Activated CD4-positive, alpha-beta memory T cell treated with anti-CD3 and anti-CD28 coated beads for 36 hours (primary cell): ENCODE results near the gene KIN. TPM values are rescaled to one million over a fixed set of nuclear protein-coding genes. Genes with fewer than 3 reads are reported as not detected.

ENCODE experiments used
- CTCF ChIA-PET: fragments of 350-600 bp; sonication (Branson Sonifier 250); formaldehyde crosslinking; loops from one replicate; lab custom pipeline; 2021; ENCODE audit warnings: antibody characterized with exemption, inconsistent platforms; lab: Charles Lee
- POLR2A ChIA-PET: fragments of 350-600 bp; sonication (Branson Sonifier 250); formaldehyde crosslinking; loops from one replicate; lab custom pipeline; 2021; ENCODE audit warnings: antibody characterized with exemption; lab: Charles Lee
- DNase-seq: peaks from one replicate; pipeline ENCODE4 v3.0.0-alpha.2; 2020
- H3K27ac Mint-ChIP-seq: one replicate; pipeline ENCODE4 v1.8.0; 2021; ENCODE audit warnings: mixed read lengths
- H3K27me3 Mint-ChIP-seq: one replicate; pipeline ENCODE4 v1.8.0; 2021; ENCODE audit warnings: mixed read lengths
- H3K36me3 Mint-ChIP-seq: one replicate; pipeline ENCODE4 v1.8.0; 2021; ENCODE audit warnings: mixed read lengths
- H3K4me1 Mint-ChIP-seq: one replicate; pipeline ENCODE4 v1.8.0; 2021; ENCODE audit warnings: low read depth, mixed read lengths
- H3K4me3 Mint-ChIP-seq: one replicate; pipeline ENCODE4 v1.8.0; 2021; ENCODE audit warnings: mild to moderate bottlenecking, mixed read lengths
- H3K9me3 Mint-ChIP-seq: one replicate; pipeline ENCODE4 v1.8.0; 2021; ENCODE audit warnings: mixed read lengths
- intact Hi-C: fragments of 100-400 bp; cut with micrococcal nuclease; formaldehyde crosslinking; loops from one replicate; pipeline ENCODE4 v1.15.1; 2023
- total RNA-seq, 2 experiments: library from RNA; stranded (reverse); gene quantifications; one replicate each; pipeline ENCODE4 v1.2.3, GENCODE V29; 2021

The KIN gene, protein sequence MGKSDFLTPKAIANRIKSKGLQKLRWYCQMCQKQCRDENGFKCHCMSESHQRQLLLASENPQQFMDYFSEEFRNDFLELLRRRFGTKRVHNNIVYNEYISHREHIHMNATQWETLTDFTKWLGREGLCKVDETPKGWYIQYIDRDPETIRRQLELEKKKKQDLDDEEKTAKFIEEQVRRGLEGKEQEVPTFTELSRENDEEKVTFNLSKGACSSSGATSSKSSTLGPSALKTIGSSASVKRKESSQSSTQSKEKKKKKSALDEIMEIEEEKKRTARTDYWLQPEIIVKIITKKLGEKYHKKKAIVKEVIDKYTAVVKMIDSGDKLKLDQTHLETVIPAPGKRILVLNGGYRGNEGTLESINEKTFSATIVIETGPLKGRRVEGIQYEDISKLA
- 10 to 100 TPM; 10.9 to 11.5 TPM for total RNA-seq

DNA sequence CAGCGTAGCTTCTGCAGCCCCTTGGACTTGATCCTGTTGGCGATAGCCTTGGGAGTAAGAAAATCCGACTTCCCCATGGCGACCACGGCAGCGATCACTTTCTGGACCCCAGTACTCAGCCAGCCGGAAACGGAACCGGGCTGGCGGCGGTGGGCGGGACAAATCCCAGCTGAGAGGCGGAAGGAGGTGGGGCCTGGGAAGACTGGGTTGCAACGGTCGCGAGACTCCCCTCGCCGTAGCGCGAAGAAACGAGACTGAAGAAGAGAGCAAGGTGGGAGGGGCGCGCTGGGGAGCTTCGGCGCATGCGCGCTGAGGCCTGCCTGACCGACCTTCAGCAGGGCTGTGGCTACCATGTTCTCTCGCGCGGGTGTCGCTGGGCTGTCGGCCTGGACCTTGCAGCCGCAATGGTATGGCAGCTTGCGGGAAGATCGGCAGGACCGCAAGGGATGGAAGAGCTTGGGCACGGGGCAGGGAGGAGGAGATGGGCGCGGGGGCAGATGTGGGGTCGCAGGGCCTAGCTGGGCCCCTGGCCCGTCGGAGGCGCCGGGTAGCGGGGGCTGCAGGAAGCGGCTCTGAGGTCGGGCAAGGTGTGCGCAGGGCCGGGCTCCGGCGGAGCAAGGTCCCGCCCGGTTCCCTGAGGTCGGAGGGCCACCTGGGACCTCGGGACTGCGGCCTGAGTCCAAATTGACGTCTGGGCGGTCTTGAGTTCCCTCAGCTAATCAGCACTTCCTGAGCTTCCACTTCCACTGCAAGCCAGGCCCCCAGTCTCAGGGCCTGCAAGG, at the start of gene KIN, which contains the start of gene ATP5F1C:
Gene KIN (minus strand): TSS at position 137 of the 782 bp plus-strand sequence. CDS start 60 bp downstream, at position 77.
Gene ATP5F1C (plus strand): TSS at position 321 of the 782 bp plus-strand sequence. CDS start 31 bp downstream, at position 352.
- ChIA-PET CTCF (interaction anchor here (0.6 to 1.2 kb wide), 5 partner anchors 9 to 263 kb away, joined by 3 to 4 read pairs (median 3); partner anchors contain the start of gene TAF3), POLR2A (interaction anchor here (0.5 to 1.7 kb wide), 5 partner anchors 28 to 350 kb away, joined by 3 to 29 read pairs (median 4); partner anchors contain the start of gene TAF3)
- no peaks in the 10 kb centered on the region for H3K27me3 Mint-ChIP-seq
- intact Hi-C loops = loop anchor here (1.0 kb wide), 1 partner anchor 30 kb away; the partner anchor contains the start of gene TAF3
- no peak within 1 kb of the TSS for H3K4me3 Mint-ChIP-seq
- peaks cover 24% of the 10 kb centered on the region for H3K36me3 Mint-ChIP-seq
- DNase-seq = peak; percentile 99
- no peaks in the 10 kb centered on the region for H3K9me3 Mint-ChIP-seq
- H3K4me1 Mint-ChIP-seq = peaks cover 49% of the 10 kb centered on the region
- H3K27ac Mint-ChIP-seq = no peak within 1 kb of the TSS

DNA sequence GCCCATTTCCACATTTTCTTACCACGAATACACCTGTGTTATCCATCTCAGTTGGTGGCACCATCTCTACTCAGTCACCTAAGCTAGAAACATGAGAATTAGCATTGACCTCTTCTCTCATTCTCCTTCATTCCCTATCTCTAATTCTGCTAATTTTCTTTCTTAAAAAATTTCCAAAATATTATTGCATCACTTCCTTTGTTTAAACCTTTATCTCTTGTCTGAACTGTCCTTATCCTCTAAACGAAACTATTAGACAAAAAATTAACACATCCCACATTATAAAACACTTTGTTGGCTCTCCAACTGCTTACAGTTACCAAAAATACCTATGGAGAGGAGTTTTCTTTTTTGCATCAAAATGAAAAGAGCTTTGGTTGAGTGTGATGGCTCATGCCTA, 48.8 kb upstream of the KIN start:
- H3K4me3 Mint-ChIP-seq = no peak overlapping the region
- CTCF ChIA-PET = no interaction called here
- H3K27ac Mint-ChIP-seq = no peak overlapping the region
- H3K36me3 Mint-ChIP-seq = peaks cover 11% of the 10 kb centered on the region
- H3K27me3 Mint-ChIP-seq = no peaks in the 10 kb centered on the region
- H3K9me3 Mint-ChIP-seq = no peaks in the 10 kb centered on the region
- POLR2A ChIA-PET = no interaction called here
- DNase-seq = no peak
- peaks cover 36% of the 10 kb centered on the region for H3K4me1 Mint-ChIP-seq
- intact Hi-C loops = no loop called here

DNA sequence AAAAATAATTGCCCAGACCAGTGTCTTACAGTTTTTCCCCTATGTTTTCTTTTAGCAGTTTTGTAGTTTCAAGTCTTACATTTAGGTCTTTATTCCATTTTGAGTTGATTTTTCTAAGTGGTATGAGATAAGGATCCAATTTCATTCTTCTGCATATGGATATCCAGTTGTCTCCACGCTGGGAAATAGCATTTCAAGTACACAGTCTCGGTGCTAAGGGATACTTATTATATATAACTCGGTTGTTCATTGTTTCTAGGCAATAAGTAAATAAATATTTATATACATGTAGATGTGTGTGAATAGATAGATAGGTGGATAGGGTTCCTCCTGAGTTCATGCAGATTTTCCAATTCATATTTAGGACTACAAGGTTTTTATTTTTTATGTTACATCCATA, 46.5 kb upstream of the KIN start:
- Mint-ChIP-seq H3K9me3 (no peaks in the 10 kb centered on the region), H3K27me3 (no peaks in the 10 kb centered on the region), H3K4me3 (no peak overlapping the region), H3K27ac (no peak overlapping the region), H3K4me1 (peaks cover 47% of the 10 kb centered on the region), H3K36me3 (peaks cover 12% of the 10 kb centered on the region)
- no peak for DNase-seq
- POLR2A ChIA-PET = no interaction called here
- CTCF ChIA-PET = no interaction called here
- intact Hi-C loops = no loop called here

DNA sequence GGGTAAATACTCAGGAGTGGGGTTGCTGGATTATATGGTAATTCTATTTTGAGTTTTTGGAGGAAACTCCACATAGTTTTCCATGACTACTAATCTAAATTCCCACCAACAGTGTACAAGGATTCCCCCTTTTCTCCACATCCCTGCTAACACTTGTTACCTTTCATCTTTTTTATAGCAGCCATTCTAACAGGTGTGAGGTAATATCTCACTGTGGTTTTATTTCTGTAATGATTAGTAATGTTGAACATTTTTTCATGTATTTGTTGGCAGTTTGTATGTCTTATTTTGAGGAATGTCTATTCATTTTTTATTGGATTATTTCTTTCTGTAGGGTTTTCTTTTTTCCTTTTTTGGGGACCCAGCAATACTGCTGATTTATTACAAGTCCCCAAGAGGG, 45.4 kb upstream of the KIN start:
- ChIA-PET CTCF (no interaction called here), POLR2A (no interaction called here)
- Mint-ChIP-seq H3K9me3 (no peaks in the 10 kb centered on the region), H3K4me1 (peaks cover 49% of the 10 kb centered on the region), H3K27ac (no peak overlapping the region), H3K27me3 (no peaks in the 10 kb centered on the region), H3K36me3 (peaks cover 12% of the 10 kb centered on the region), H3K4me3 (no peak overlapping the region)
- DNase-seq = no peak
- intact Hi-C loops = no loop called here

DNA sequence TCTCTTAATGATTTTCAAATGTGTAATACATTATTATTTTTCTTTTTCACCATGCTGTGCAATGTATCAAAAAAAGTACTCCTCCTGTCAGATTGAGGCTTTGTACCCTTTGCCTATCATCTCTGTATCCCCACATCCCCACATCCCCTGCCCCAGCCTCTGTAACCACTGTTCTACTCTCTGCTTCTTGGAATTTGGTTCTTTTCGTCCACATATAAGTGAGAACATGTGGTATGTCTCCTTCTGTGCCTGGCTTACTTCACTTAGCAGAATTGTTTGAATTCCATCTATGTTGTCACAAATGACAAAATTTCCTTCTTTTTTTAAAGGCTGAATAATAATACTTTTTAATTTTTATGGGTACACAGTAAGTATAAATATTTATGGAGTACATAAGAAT, 44.3 kb upstream of the KIN start:
- DNase-seq = no peak
- intact Hi-C loops = no loop called here
- Mint-ChIP-seq H3K9me3 (no peaks in the 10 kb centered on the region), H3K4me3 (no peak overlapping the region), H3K27me3 (no peaks in the 10 kb centered on the region), H3K27ac (no peak overlapping the region), H3K36me3 (peaks cover 12% of the 10 kb centered on the region), H3K4me1 (peaks cover 53% of the 10 kb centered on the region)
- CTCF ChIA-PET = no interaction called here
- POLR2A ChIA-PET = no interaction called here

DNA sequence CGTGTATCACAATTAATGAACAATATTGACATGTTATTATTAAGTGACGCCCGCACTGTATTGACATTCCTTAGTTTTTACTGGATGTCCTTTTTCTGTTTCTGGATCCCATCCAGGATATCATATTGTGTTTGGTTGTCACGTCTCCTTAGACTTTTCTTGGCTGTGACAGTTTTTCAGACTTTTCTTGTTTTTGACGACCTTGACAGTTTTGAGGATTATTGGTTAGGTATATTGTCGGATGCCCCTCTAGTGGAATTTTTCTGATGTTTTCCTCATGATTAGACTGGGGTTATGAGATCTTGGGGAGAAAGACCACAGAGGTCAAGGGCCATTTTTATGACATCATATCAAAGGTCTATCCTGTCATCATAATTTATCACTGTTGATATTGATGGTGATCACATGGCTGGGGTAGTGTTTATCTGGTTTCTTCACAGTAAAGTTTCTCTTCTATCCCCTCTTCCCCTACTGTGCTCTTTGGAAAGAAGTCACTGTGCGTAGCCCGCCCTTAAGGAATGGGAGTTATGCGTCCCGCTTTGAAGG, 41.6 kb upstream of the KIN start:
- Mint-ChIP-seq H3K36me3 (peaks cover 22% of the 10 kb centered on the region), H3K9me3 (no peaks in the 10 kb centered on the region), H3K27me3 (no peaks in the 10 kb centered on the region), H3K27ac (no peak overlapping the region), H3K4me1 (peaks cover 49% of the 10 kb centered on the region), H3K4me3 (no peak overlapping the region)
- POLR2A ChIA-PET = no interaction called here
- CTCF ChIA-PET = interaction anchor here (1.0 kb wide), 1 partner anchor 12 kb away, joined by 3 read pairs; no protein-coding TSS in a partner anchor
- intact Hi-C loops = no loop called here
- DNase-seq = no peak

DNA sequence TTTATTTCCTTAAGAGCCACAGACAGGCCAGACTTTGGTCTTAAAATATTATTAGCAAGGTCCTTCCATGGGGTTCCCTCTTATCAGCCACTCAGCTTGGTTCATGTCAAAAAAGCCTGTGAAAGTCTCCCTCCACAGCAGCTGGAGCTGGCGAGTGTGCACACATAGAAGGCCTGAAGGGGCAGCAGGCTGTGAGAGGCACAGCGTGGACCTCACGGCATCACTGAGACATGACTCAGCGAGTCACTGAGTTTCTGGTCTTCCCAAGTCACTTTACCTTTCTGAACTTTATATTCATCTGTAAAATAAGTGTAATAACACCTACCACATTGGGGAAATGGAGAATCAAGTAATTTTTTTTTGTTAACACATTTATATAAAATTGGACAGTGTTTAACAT, 39.2 kb upstream of the KIN start:
- H3K27me3 Mint-ChIP-seq = no peaks in the 10 kb centered on the region
- DNase-seq = peak; percentile 19
- peaks cover 33% of the 10 kb centered on the region for H3K4me1 Mint-ChIP-seq
- intact Hi-C loops = no loop called here
- H3K36me3 Mint-ChIP-seq = peaks cover 24% of the 10 kb centered on the region
- CTCF ChIA-PET = no interaction called here
- H3K9me3 Mint-ChIP-seq = no peaks in the 10 kb centered on the region
- H3K4me3 Mint-ChIP-seq = no peak overlapping the region
- H3K27ac Mint-ChIP-seq = no peak overlapping the region
- POLR2A ChIA-PET = interaction anchor here (1.2 kb wide), 1 partner anchor 9 kb away, joined by 5 read pairs; the partner anchor contains the start of gene TAF3

DNA sequence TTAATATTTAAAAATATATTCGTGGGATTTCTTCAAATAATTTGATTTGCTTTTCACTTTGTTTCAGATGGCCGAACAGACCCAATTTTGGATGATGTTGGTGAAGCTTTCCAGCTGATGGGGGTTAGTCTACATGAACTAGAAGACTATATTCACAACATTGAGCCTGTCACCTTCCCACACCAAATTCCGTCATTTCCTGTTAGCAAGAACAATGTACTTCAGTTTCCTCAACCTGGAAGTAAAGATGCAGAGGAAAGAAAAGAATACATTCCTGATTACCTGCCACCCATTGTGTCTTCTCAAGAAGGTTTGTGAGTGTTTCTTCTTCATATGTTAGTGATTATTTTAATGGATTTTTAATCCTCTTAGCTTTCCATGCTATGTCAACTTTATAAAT, 36.5 kb upstream of the KIN start:
- CTCF ChIA-PET = no interaction called here
- H3K27me3 Mint-ChIP-seq = no peaks in the 10 kb centered on the region
- DNase-seq = no peak
- H3K36me3 Mint-ChIP-seq = peaks cover 18% of the 10 kb centered on the region
- H3K4me1 Mint-ChIP-seq = peaks cover 43% of the 10 kb centered on the region
- H3K4me3 Mint-ChIP-seq = no peak overlapping the region
- H3K9me3 Mint-ChIP-seq = no peaks in the 10 kb centered on the region
- POLR2A ChIA-PET = no interaction called here
- intact Hi-C loops = no loop called here
- H3K27ac Mint-ChIP-seq = no peak overlapping the region

DNA sequence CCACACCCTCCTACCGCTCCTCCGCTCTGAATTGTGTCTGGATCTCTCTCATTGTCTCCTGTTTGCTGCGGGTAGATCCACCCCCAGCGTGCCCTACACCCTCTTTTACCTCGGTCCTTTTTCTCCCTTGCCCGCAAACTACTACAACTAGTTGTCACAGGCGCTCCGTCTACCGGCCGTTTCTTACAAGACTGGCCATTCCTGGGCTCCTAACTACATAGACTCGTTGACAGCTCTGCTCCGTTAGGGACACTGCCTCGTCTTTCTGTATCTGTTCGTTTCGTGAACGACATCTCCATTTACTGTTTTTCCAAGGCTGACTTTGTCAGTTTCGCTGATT, 31.3 kb upstream of the KIN start:
- peaks cover 2% of the 10 kb centered on the region for H3K27me3 Mint-ChIP-seq
- H3K27ac Mint-ChIP-seq = peak overlapping the region; percentile 70
- H3K9me3 Mint-ChIP-seq = no peaks in the 10 kb centered on the region
- ChIA-PET POLR2A (interaction anchor here (1.1 to 3.0 kb wide), 3 partner anchors 30 to 631 kb away, joined by 3 to 29 read pairs (median 5); partner anchors contain the start of genes ATP5F1C and KIN), CTCF (interaction anchor here (1.2 to 2.4 kb wide), 5 partner anchors 10 to 294 kb away, joined by 3 to 8 read pairs (median 7); no protein-coding TSS in a partner anchor)
- peak; percentile 58 for DNase-seq
- H3K4me1 Mint-ChIP-seq = peaks cover 36% of the 10 kb centered on the region
- no peaks in the 10 kb centered on the region for H3K36me3 Mint-ChIP-seq
- peak overlapping the region; percentile 98 for H3K4me3 Mint-ChIP-seq
- intact Hi-C loops = loop anchor here (5.0 kb wide), 2 partner anchors 233 to 292 kb away; partner anchors contain the start of gene GATA3

DNA sequence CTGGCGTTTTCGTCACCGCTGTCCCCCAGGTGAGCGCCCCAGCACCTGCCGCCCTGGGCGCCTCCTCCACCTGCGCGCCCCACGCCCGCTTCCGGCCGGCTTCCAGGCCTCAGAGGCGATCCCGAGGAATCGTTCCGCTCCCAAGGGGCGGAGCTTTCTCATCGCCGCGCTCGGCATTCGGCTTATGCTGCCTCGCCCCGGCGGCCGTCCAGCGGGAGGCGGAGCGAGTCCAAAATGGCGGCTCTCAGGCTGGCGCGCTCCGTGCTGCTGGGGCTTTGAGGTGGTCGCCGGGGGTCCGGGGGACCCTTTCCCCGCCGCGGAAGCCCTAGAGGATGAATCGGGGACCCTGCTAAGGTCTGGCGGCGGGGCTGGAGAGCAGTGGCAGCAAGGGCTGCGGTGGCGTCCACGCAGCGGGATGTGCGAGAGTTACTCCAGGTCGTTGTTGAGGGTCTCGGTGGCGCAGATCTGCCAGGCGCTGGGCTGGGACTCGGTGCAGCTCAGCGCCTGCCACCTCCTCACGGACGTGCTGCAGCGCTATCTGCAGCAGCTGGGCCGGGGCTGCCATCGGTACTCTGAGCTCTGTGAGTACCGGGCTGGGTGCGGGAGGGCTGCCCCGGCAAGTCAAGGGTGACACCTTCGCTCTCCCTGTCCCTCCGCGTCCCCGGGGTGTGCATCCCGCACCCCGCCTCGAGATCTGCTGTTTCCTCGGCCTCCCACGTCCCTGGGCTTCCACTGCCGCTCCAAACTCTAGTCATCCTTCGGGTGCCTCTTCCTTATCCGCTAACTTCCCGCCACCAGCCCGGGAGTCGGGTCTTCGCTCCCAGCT, 30.7 kb upstream of the KIN start, which contains the start of gene TAF3:
Gene TAF3 (plus strand): TSS at position 211 of the 826 bp plus-strand sequence. CDS start 205 bp downstream, at position 416.
- H3K4me1 Mint-ChIP-seq = peaks cover 36% of the 10 kb centered on the region
- intact Hi-C loops = loop anchor here (1.0 to 5.0 kb wide), 3 partner anchors 30 to 291 kb away; partner anchors contain the start of genes ATP5F1C and GATA3

More for the DNA sequence above, 30.7 kb upstream of the KIN start, which contains the start of gene TAF3:
- Mint-ChIP-seq H3K27me3 (peaks cover 2% of the 10 kb centered on the region), H3K27ac (peak within 1 kb of the TSS; percentile 70), H3K36me3 (no peaks in the 10 kb centered on the region), H3K9me3 (no peaks in the 10 kb centered on the region), H3K4me3 (peak within 1 kb of the TSS; percentile 98)
- peak; percentile 95 for DNase-seq
- ChIA-PET POLR2A (interaction anchor here (0.9 to 3.0 kb wide), 5 partner anchors 9 to 631 kb away, joined by 3 to 29 read pairs (median 5); partner anchors contain the start of genes ATP5F1C and KIN), CTCF (interaction anchor here (0.6 to 2.4 kb wide), 8 partner anchors 9 to 1372 kb away, joined by 3 to 8 read pairs (median 4); partner anchors contain the start of gene ATP5F1C)
